Measurements from ENCODE around the gene RABGAP1. TPM values are rescaled to one million over a fixed set of nuclear protein-coding genes. Genes with fewer than 3 reads are reported as not detected.

RABGAP1 gene
- total and polyA plus RNA-seq, 10 of the 15 experiments (the other 5 are each of a cell fraction or from before 2014, with no cell fraction given), result 2.6 to 31.6 (median 12.5) TPM

DNA sequence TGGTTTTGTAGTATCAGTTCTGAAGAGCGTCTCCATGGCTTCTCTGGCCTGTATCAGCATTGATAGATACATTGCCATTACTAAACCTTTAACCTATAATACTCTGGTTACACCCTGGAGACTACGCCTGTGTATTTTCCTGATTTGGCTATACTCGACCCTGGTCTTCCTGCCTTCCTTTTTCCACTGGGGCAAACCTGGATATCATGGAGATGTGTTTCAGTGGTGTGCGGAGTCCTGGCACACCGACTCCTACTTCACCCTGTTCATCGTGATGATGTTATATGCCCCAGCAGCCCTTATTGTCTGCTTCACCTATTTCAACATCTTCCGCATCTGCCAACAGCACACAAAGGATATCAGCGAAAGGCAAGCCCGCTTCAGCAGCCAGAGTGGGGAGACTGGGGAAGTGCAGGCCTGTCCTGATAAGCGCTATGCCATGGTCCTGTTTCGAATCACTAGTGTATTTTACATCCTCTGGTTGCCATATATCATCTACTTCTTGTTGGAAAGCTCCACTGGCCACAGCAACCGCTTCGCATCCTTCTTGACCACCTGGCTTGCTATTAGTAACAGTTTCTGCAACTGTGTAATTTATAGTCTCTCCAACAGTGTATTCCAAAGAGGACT is 94.2 kb downstream of the RABGAP1 start (continued):
- TF ChIP-seq, protein P1, sequence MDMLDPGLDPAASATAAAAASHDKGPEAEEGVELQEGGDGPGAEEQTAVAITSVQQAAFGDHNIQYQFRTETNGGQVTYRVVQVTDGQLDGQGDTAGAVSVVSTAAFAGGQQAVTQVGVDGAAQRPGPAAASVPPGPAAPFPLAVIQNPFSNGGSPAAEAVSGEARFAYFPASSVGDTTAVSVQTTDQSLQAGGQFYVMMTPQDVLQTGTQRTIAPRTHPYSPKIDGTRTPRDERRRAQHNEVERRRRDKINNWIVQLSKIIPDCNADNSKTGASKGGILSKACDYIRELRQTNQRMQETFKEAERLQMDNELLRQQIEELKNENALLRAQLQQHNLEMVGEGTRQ (IDR thresholded peaks at IDR 0.05; ENCODE audit: borderline replicate concordance, low read depth, low read length), result no peak
- TF ChIP-seq, protein P2, sequence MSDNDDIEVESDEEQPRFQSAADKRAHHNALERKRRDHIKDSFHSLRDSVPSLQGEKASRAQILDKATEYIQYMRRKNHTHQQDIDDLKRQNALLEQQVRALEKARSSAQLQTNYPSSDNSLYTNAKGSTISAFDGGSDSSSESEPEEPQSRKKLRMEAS (IDR thresholded peaks at IDR 0.05; ENCODE audit: low read depth, low read length), result no peak
- TF ChIP-seq, protein P3, sequence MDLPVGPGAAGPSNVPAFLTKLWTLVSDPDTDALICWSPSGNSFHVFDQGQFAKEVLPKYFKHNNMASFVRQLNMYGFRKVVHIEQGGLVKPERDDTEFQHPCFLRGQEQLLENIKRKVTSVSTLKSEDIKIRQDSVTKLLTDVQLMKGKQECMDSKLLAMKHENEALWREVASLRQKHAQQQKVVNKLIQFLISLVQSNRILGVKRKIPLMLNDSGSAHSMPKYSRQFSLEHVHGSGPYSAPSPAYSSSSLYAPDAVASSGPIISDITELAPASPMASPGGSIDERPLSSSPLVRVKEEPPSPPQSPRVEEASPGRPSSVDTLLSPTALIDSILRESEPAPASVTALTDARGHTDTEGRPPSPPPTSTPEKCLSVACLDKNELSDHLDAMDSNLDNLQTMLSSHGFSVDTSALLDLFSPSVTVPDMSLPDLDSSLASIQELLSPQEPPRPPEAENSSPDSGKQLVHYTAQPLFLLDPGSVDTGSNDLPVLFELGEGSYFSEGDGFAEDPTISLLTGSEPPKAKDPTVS (IDR thresholded peaks at IDR 0.05; ENCODE audit: low read depth, low read length), result no peak
- TF ChIP-seq NFXL1 (IDR thresholded peaks at IDR 0.05; ENCODE audit: borderline replicate concordance) (no peak), SMC3 (IDR thresholded peaks at IDR 0.05; ENCODE audit: borderline replicate concordance, low read length) (no peak)
- TF ChIP-seq, protein P4, sequence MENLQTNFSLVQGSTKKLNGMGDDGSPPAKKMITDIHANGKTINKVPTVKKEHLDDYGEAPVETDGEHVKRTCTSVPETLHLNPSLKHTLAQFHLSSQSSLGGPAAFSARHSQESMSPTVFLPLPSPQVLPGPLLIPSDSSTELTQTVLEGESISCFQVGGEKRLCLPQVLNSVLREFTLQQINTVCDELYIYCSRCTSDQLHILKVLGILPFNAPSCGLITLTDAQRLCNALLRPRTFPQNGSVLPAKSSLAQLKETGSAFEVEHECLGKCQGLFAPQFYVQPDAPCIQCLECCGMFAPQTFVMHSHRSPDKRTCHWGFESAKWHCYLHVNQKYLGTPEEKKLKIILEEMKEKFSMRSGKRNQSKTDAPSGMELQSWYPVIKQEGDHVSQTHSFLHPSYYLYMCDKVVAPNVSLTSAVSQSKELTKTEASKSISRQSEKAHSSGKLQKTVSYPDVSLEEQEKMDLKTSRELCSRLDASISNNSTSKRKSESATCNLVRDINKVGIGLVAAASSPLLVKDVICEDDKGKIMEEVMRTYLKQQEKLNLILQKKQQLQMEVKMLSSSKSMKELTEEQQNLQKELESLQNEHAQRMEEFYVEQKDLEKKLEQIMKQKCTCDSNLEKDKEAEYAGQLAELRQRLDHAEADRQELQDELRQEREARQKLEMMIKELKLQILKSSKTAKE (IDR thresholded peaks at IDR 0.05; ENCODE audit: low read depth, poor library complexity, severe bottlenecking), result no peak
